ENCODE measurements around the gene MAGEA12.
A peak's percentile ranks its signal among the peaks of the same experiment; 100 is the strongest.
"Not testable (repeated sequence)": the region's sequence is repeated elsewhere in the genome, so short reads cannot be mapped to it uniquely, and the experiment has no call there.

MAGEA12 gene

DNA sequence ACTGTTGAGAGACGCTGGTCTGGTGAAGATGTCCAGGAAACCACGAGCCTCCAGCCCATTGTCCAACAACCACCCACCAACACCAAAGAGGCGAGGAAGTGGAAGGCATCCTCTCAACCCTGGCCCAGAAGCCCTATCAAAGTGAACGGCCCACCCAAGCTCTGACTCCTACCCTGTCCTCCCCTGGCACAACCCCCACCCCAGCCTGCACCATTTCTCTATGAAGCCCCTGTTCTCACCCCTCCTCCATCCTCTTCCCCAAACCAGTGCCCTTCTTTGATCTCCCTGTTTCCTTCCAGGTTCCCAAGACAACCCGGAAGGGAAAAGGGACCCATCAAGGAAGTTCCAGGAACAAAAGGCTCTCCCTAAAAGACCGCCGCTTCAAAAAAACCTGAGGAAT is 26.0 kb downstream of the MAGEA12 start:
- DNase-seq (ENCODE audit: insufficient read length, low spot score); FAIRE-seq: not testable (repeated sequence)

DNA sequence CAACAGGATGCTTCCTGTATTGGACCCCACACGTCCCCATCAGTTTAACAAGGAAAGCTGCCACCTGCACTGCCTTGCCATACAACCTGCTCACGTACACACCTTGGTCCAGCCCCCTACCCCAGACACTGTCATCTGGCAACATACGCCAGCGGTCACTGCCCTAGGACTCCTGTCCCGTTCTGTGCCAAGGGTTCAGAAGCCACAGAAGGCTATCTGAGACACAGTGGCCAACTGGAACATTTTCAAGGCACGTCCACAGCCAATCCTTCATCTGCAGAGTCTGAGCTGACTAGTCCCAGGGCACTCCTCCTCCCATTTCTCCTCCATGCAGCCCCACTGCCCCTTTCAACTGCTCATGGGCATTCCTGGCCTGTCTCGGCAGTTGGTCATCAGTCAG is 28.0 kb downstream of the MAGEA12 start:
- DNase-seq (ENCODE audit: insufficient read length, low spot score); FAIRE-seq: not testable (repeated sequence)

DNA sequence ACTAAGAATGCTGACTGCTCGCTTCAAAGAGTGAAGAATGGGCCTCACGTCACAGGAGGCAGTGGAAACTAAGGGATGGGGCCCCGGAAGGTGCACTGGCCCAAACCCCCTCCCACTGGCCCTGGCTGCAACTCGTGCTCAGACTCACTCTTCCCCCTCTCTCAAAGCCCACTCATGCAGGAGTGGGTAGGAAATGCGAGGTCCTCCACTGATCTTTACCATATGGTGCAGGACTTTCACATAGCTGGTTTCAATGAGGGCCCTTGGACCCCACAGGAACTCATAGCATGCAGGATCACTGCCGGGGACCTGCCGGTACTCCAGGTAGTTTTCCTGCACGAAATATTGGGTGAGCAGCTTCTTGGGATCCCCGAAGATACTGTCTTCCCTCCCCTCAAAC is 33.0 kb downstream of the MAGEA12 start:
- not testable (repeated sequence) for FAIRE-seq; DNase-seq (ENCODE audit: insufficient read length, low spot score)

DNA sequence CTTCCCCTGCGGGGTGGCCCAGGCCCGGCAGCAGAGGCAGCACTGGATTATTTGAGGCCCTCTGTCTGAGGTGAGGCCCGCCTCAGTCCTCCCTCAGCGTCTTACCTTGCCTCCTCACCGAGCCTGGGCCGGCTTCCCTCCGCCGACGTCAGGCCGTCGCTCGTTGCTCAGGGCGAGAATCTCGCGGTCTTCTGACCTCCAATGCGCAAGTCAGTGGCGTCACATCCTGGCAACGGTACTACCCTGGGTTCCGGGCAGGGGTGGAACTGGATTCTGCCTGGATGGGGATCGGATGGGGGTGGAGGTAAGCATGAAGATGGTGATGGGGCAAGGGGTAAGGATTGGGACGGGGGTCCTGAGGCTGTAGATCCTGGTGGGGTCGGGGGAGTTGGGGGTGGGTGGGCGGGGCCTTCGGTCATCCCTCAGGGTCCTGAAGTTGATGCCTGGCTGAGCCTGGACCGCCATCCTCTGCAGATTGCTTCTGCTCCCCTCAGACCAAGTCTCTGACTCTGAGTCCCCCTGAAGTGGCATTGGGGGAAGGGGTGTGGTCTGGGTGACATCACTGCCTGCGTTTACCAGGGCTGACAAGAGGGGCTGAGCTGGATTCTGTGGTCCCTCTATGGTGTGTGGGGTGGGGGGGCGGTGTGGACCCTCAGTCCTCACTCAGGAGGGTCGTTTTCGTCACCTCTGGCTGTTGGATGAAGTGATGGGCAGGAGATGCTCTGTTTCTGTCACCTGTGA is 36.2 kb downstream of the MAGEA12 start, which contains the start of gene MAGEA6:
MAGEA6 (minus strand) TSS at position 141 of the 741 bp plus-strand sequence. CDS start 2,039 bp downstream, outside the sequence.
- FAIRE-seq; DNase-seq (ENCODE audit: insufficient read length, low spot score): not testable (repeated sequence)

DNA sequence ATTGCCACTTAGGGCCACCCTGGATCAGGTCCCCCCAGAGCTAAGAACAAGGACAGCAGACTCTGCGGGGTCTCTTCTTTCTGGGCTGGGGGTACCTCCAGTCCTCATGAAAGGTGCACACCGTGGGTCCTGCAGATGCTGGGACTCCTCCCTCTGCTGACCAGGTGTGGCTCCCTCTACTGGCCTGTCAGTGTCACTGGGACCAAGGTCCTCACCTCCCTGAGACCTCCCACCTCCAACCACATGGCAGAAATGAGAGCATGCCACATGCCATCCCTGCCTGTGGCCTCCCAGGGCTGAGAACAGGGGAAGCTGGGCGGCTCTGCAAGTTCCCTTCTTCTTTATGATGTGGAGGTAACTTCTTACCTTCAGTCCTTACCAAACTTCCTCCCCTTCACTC is 53.5 kb downstream of the MAGEA12 start:
- DNase-seq (ENCODE audit: insufficient read length, low spot score), result not testable (repeated sequence)
- peak; percentile 98 for FAIRE-seq

All from GM19239 (cell line).